WERI-Rb-1 (cell line): ENCODE data around the gene MED27.

Experiments used
- DNase-seq: peaks from one replicate; pipeline ENCODE4 v3.0.0-alpha.2; 2020
- H3K27ac ChIP-seq: fragments of 250-450 bp; sonication (Bioruptor Pico); 2 replicates; pipeline ENCODE4 v1.5.1; 2020; ENCODE audit warnings: mild to moderate bottlenecking, moderate library complexity
- H3K27me3 ChIP-seq: fragments of 250-450 bp; sonication (Bioruptor Pico); 2 replicates; pipeline ENCODE4 v1.5.1; 2021; ENCODE audit warnings: mild to moderate bottlenecking, low read depth, moderate library complexity; ENCODE audit not compliant: insufficient read depth, severe bottlenecking
- H3K36me3 ChIP-seq: fragments of 250-450 bp; sonication (Bioruptor Pico); 2 replicates; pipeline ENCODE4 v1.5.1; 2020; ENCODE audit warnings: mild to moderate bottlenecking, moderate library complexity
- H3K4me3 ChIP-seq: 2 replicates; pipeline ENCODE4 v1.5.1; 2011; ENCODE audit warnings: low read depth, mild to moderate bottlenecking, control low read depth, low read length
- H3K9me3 ChIP-seq: fragments of 250-450 bp; sonication (Bioruptor Pico); 2 replicates; pipeline ENCODE4 v1.5.1; 2021; ENCODE audit warnings: mild to moderate bottlenecking, moderate library complexity; ENCODE audit not compliant: severe bottlenecking
- CTCF ChIP-seq: IDR thresholded peaks from 2 replicates; pipeline ENCODE4 v1.5.1; 2011; ENCODE audit warnings: low read depth, mild to moderate bottlenecking, control low read depth, inconsistent platforms, low read length

Gene MED27

GRCh38 chr9:131849391-131849790, 230.3 kb downstream of the MED27 start:
- DNase-seq: no peak
- no peak for TF ChIP-seq CTCF
- no peak overlapping the region for H3K4me3 ChIP-seq
- H3K27me3 ChIP-seq: no peaks in the 10 kb centered on the region
- no peaks in the 10 kb centered on the region for H3K9me3 ChIP-seq
- no peak overlapping the region for H3K27ac ChIP-seq
- H3K36me3 ChIP-seq: no peaks in the 10 kb centered on the region

GRCh38 chr9:131848570-131849160, 231.0 kb downstream of the MED27 start:
- no peaks in the 10 kb centered on the region for H3K36me3 ChIP-seq
- DNase-seq: no peak
- H3K27ac ChIP-seq: no peak overlapping the region
- H3K9me3 ChIP-seq: no peaks in the 10 kb centered on the region
- no peak for TF ChIP-seq CTCF
- no peak overlapping the region for H3K4me3 ChIP-seq
- no peaks in the 10 kb centered on the region for H3K27me3 ChIP-seq

GRCh38 chr9:131847665-131848354, 231.9 kb downstream of the MED27 start:
- DNase-seq: no peak
- Histone ChIP-seq H3K27me3 (no peaks in the 10 kb centered on the region), H3K36me3 (no peaks in the 10 kb centered on the region), H3K4me3 (no peak overlapping the region), H3K27ac (no peak overlapping the region), H3K9me3 (no peaks in the 10 kb centered on the region)
- TF ChIP-seq CTCF: no peak

- Histone ChIP-seq H3K36me3 (no peaks in the 10 kb centered on the region), H3K27me3 (no peaks in the 10 kb centered on the region), H3K9me3 (no peaks in the 10 kb centered on the region), H3K4me3 (no peak overlapping the region), H3K27ac (no peak overlapping the region)
- DNase-seq: no peak
- no peak for TF ChIP-seq CTCF
Measured at GRCh38 chr9:131845305-131846298, 234.1 kb downstream of the MED27 start.

DNA sequence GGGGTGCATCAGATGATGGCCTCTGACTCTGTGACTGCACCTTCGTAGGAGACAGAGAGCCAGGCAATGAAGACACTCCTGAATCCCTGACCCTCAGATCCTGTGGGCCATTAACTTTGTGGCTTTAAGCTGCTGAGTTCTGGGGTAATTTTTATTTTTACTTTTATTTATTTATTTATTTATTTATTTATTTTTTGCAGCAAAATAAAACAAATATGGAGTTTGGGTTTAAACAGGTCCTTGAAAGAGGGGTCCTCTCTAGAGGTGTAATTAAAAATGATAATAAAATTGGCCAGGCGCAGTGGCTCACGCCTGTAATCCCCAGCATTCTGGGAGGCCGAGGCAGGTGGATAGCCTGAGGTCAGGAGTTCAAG, 234.9 kb downstream of the MED27 start:
- Histone ChIP-seq H3K27ac (no peak overlapping the region), H3K36me3 (no peaks in the 10 kb centered on the region), H3K4me3 (no peak overlapping the region), H3K27me3 (no peaks in the 10 kb centered on the region), H3K9me3 (no peaks in the 10 kb centered on the region)
- no peak for TF ChIP-seq CTCF
- no peak for DNase-seq
